Umbilical cord (tissue), 2 donors: ENCODE data around the gene MMAB. TPM values are rescaled to one million over a fixed set of nuclear protein-coding genes. Genes with fewer than 3 reads are reported as not detected.

Experiments used
- DNase-seq: peaks from one replicate; pipeline ENCODE4 v3.0.0-alpha.2; 2015; ENCODE audit warnings: low spot score
- total RNA-seq: library from RNA; depleted of rRNA; stranded (reverse); fragments of >200 nt; gene quantifications from one replicate; pipeline ENCODE4 v1.2.3, GENCODE V29; 2014; ENCODE audit warnings: low replicate concordance; ENCODE audit not compliant: insufficient read depth

MMAB gene
- total RNA-seq, 1 donor from 2014 or later = 11.1 TPM

DNA sequence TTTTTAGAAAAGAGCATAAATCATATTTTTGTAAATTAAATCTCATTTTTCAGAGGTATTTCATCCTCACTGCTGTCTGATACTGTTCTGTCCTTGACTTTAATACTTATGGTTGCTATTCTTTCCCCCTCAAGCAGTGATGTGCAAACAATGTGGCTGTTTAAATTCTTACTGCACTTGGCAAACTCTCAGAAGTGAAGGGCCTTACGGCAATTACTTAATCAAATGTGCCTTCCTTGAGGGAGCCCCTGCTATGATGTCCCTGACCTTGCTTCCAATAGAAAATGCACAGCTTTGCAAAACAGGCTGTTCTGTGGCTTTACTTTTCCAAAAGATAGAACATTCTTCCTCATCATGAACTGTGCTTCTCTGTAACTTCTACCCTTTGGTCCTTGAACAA, 60.7 kb downstream of the MMAB start:
- DNase-seq = no peak

DNA sequence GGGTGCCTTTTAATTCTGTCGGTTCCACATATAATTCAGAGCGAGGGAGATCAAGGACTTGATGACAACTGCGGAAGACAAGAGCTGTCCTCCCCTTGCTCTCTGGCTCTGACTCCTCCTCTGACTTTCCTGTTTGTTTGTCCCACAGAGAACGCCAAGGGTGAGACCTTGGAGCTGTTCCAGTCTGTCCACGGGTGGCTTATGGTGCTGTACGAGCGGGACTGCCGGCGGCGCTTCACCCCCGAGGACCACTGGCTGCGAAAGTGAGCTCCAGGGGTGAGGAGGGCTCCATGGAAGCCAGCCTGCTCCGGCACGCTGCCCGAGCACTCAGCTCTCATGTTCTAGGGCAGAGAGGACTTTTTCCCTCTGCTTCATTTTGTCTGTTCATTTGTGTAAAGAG, 63.1 kb downstream of the MMAB start:
- DNase-seq = no peak

DNA sequence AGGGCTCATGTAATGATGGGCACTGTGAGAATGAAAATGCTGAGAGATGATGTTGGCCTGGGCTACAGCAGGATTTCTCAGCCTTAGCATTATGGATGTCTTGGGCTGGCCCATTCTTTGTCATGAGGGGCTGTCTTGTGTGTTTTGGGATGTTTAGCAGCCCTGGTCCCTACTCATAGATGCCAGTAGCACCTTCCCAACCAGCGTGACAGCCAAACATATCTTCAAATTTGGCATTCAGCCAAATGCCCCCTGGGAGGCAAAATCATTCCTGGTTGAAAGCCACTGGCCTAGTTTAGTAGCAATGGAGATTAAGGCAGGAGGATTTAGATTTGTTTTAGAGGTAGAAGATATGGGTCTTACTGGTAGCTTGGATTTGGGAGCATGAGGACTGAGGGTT, 69.2 kb downstream of the MMAB start:
- DNase-seq = no peak

Other genes with a start within 250 kb of the MMAB start
- gene MYO1H, start 225.6 kb downstream of the MMAB start, total RNA-seq = 9.6 TPM
- 67.7 TPM for gene KCTD10, start 96.2 kb downstream of the MMAB start, total RNA-seq
- 25.5 TPM for gene UBE3B, start 95.9 kb downstream of the MMAB start, total RNA-seq
- 10.1 TPM for gene MVK, start 290 bp upstream of the MMAB start, total RNA-seq
- gene FAM222A, start 140.3 kb upstream of the MMAB start, total RNA-seq = 4.1 TPM